EL (cell line): Measurements from ENCODE around the gene TPSG1.

Source experiments
- DNase-seq: peaks from one replicate; pipeline ENCODE4 v3.0.0-alpha.2; 2016

TPSG1 gene

DNA sequence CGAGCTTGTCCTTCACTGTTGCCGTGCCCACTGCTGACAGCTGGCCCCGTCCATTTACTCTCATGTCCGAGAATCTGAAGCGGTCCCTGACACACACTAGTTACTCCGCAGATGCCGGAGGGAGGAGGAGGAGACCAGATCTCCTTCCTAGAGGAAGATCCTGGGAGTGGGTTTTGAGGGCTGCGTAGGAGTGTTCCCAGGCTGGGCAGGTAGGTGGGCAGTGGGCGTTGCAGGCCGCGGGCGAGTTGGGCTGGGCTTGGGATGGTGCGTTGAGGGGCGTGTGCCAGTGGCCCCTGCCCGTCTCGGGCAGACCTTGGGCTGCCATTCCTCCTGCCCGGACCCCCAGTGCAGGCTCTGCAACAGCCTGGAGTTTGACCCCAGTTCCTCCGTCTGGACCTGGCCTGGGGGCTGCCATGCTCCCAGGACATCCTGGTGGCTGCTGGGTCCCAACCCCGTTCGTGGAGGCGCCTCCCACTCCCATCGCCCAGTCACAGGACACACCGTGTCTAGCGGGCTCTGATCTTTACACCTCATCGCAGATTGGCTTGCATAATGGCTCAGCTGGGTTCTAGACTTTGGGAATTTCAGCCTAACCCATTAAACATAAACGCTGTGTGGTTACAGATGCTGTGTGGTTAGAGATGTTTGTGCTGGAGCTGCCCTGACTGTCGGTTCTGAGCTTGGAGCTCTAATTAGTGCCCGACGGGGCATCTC, 49.3 kb downstream of the TPSG1 start:
- no peak for DNase-seq

- peak; percentile 23 for DNase-seq
Measured at GRCh38 chr16:1174477-1175357, 50.4 kb downstream of the TPSG1 start.

- no peak for DNase-seq
Measured at GRCh38 chr16:1173788-1174451, 51.1 kb downstream of the TPSG1 start.

- no peak for DNase-seq
Measured at GRCh38 chr16:1172651-1173050, 52.4 kb downstream of the TPSG1 start.

- DNase-seq, result no peak
Measured at GRCh38 chr16:1171854-1172428, 53.1 kb downstream of the TPSG1 start.
